HG03354 (cell line): ENCODE measurements around the gene CLEC9A.

Experiments used
- ATAC-seq: cut with Tn5 transposase; IDR thresholded peaks from one replicate; pipeline ENCODE4 v1.9.1; 2021; ENCODE audit warnings: mild to moderate bottlenecking; ENCODE audit not compliant: unreplicated experiment, poor library complexity, severe bottlenecking

Gene CLEC9A

DNA sequence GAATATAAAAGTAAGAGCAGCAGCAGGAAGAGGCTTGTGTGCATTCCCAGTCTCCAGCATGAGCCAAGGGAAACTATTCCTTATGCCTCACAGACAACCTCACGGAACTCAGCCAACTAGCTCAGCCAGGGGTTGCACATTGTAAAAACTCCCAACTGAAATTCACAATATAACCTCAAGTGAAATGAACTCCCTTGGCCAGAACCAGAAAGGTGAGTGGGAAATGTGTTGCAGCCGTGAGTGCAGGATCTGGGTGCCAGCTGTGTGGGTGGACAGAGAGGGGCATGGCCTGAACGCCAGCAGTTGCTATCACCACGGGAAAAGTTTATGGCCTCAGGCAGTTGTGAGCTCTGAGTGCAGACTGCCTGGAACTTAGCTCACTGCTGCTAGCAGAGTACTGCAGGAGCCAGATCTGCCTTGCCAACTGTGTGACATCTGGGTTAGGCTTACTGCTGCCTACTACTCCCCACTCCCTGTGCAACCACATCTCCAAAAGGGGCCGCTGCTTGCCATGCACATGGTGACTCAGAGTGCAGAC, 70.6 kb downstream of the CLEC9A start:
- ATAC-seq, result no peak

DNA sequence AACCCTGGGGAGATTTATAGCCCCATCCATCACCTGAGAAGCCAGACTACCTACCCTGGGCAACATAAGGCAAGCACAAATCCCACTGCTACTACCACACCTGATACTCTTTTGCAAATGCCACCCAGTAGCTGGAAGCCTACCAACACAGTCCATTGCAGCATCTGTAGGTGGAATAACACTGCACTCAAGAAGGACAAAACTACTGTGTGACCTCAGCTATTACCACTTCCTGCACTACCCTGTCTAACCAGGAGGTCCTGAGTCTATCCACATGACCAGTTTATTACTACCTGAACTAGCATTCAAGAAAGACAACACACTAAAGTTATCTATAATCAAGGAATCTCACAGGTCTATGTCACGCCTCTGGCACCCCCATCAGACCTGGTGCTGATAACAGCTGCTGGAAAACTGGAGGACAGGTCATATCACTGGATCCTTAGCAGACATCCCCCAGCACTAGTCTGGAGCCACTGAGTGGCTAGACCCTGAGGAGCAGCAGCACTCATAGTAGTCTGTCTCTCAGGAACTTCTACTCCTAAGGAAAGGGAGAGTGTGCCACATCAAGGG, 71.3 kb downstream of the CLEC9A start:
- ATAC-seq, result no peak

DNA sequence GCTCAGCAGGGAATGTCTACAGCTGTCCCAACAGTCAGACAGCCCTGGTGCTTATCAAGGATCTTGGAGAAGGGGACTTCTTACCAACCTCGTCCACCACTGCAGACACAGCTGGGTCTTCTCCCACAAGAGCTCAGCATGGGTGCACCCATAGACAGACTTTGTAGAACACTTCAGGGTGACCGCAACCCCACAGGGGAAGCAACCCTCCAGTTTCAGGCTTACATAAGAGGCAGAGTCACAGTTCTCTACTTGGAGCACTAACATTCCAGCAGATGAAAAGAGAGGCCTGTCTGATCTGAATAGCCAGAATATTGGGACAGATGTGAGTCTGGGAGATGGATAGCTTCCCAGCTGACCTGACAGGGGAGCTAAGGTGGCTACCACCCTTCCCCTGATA, 71.8 kb downstream of the CLEC9A start:
- ATAC-seq, result no peak

DNA sequence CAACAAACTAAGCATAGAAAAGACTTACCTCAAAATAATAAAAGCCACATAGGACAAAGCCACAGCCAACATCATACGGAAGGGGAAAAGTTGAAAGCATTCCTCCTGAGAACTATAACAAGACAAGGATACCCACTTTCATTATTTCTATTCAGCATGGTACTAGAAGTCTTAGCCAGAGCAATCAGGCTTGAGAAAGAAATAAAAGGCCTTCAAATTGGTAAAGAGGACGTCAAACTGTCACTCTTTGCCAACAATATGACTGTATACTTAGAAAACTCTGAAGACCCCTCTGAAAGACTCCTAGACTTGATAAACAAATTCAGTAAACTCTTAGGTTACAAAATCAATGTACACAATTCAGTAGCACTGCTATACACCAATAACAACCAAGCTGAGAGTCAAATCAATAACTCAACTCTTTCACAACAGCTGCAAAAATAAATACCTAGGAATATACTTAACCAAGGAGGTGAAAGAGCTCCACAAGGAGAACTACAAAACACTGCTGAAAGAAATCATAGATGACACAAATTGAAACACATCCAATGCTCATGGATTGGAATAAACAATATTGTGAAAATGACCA, 79.9 kb downstream of the CLEC9A start:
- ATAC-seq, result no peak

DNA sequence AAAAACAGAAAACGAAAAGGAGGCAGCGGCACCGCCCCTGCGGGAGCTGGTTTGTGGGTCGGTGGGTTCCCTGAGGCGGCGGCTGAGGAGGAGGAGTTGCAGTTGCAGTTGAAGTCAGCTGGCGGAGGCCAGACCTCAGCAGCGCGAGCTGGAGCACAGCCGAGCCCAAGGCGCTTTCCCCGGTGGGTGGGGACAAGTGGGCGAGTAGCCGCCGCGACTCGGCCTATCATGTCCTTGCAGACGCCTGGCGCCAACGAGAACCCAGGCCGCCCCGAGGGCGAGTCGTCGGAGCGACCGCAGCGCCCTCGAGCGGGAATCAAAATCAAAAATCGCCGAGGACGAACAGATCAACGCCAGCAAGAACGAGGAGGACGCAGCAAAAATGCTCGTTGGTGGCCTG, 81.0 kb downstream of the CLEC9A start:
- no peak for ATAC-seq

DNA sequence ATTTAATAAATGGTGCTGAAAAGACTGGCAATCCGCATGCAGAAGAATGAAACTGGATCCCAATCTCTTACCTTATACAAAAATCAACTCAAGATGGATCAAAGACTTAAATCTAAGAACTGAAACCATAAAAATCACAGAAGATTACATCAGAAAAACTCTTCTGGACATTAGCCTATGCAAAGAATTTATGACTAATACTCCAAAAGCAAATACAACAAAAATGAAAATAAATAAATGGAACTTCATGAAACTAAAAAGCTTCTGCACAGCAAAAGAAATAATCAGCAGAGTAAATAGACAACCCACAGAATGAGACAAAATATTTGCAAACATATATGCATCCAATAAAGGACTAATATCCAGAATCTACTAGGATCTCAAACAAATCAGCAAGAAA, 82.6 kb downstream of the CLEC9A start:
- no peak for ATAC-seq

DNA sequence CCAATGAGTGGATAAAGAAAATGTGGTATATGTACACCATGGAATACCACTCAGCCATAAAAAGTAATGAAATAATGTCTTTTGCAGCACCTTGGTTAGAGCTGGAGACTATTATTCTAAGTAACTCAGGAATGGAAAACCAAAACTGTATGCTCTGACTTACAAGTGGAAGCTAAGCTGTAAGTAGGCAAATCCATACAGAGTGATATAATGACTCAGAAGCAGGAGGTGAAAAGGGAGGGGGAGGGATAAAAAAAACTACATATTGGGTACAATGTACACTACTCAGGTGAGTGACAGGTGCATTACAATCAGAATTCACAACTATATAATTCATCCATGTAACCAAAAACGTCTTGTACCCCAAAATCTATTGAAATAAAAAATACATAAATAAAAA, 83.4 kb downstream of the CLEC9A start:
- ATAC-seq, result no peak

DNA sequence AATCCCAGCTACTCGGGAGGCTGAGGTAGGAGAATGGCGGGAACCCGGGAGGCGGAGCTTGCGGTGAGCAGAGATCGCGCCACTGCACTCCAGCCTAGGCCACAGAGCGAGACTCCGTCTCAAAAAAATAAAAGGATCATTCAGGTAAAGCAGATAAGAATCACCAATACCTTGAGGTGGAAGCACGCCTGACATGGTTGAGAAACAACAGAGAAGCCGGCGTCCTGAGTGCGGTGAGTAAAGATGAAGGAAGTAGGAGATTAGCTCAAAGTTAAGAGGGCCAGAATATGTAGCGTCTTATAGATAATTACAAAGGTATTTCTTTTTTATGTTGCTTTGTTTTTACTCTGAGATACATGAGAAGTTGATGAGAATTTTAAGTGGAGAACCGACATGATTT, 84.8 kb downstream of the CLEC9A start:
- ATAC-seq, result no peak
